Natural killer cell (primary cell): ENCODE data around the gene SCCPDH. TPM values are rescaled to one million over a fixed set of nuclear protein-coding genes. Genes with fewer than 3 reads are reported as not detected.

Experiments
- ATAC-seq, 3 donors: fragments of 150-1000 bp in 2 of 3; fragments of 200-7000 bp in 1 of 3; cut with Tn5 transposase; 1 replicate in 1 of 3; 2 replicates in 2 of 3; pipeline ENCODE4 v1.10.0; 2021; ENCODE audit warnings: mild to moderate bottlenecking in 2 of 3, moderate library complexity in 2 of 3
- DNase-seq, 2 donors: peaks; one replicate each; pipeline versions ENCODE4 v3.0.0 to v3.0.0-alpha.2; 2013 to 2021; ENCODE audit warnings: mixed read lengths in 1 of 2
- H3K27ac ChIP-seq: one replicate; pipeline ENCODE4 v1.5.1; 2013; ENCODE audit warnings: mild to moderate bottlenecking, low read length
- H3K27me3 ChIP-seq: one replicate; pipeline ENCODE4 v1.6.1; 2013; ENCODE audit warnings: low read length; ENCODE audit not compliant: control insufficient read depth, insufficient read depth
- H3K36me3 ChIP-seq: one replicate; pipeline ENCODE4 v1.6.1; 2013; ENCODE audit warnings: low read length; ENCODE audit not compliant: control insufficient read depth, insufficient read depth
- H3K4me1 ChIP-seq: one replicate; pipeline ENCODE4 v1.6.1; 2013; ENCODE audit warnings: low read length; ENCODE audit not compliant: control insufficient read depth, insufficient read depth
- H3K4me3 ChIP-seq: one replicate; pipeline ENCODE4 v1.5.1; 2013; ENCODE audit warnings: low read length
- H3K9me3 ChIP-seq: one replicate; pipeline ENCODE4 v1.6.1; 2013; ENCODE audit warnings: low read length; ENCODE audit not compliant: control insufficient read depth, insufficient read depth
- H3K27ac Mint-ChIP-seq, 2 donors: one replicate each; pipeline ENCODE4 v1.8.0; 2022; ENCODE audit warnings: mild to moderate bottlenecking in 2 of 2, mixed read lengths in 2 of 2, moderate library complexity in 1 of 2
- H3K27me3 Mint-ChIP-seq, 2 donors: one replicate each; pipeline ENCODE4 v1.8.0; 2022; ENCODE audit warnings: low read depth in 2 of 2, mixed read lengths in 2 of 2
- H3K36me3 Mint-ChIP-seq: one replicate; pipeline ENCODE4 v1.8.0; 2022; ENCODE audit warnings: mixed read lengths
- H3K4me1 Mint-ChIP-seq, 2 donors: one replicate each; pipeline ENCODE4 v1.8.0; 2022; ENCODE audit warnings: mixed read lengths in 2 of 2
- H3K4me3 Mint-ChIP-seq: one replicate; pipeline ENCODE4 v1.8.0; 2022; ENCODE audit warnings: mild to moderate bottlenecking, moderate library complexity, mixed read lengths
- H3K9me3 Mint-ChIP-seq, 2 donors: one replicate each; pipeline ENCODE4 v1.8.0; 2022; ENCODE audit warnings: mixed read lengths in 2 of 2
- WGBS: methylation state at CpG from one replicate; pipeline ENCODE4 v1.1.7; 2013; ENCODE audit warnings: missing lambda C conversion rate; ENCODE audit not compliant: insufficient coverage; 5-methylcytosine and 5-hydroxymethylcytosine counted together
- intact Hi-C: fragments of 100-400 bp; cut with micrococcal nuclease; formaldehyde crosslinking; loops from one replicate; pipeline ENCODE4 v1.14.2; 2022
- total RNA-seq, 4 donors: library from RNA; stranded (reverse); fragments of 120-200 nt in 1 of 4; gene quantifications; one replicate each; pipeline versions ENCODE4 v1.2.3 to v1.2.4, GENCODE V29; 2013 to 2022
- TF ChIP-seq, protein P1 (sequence below): fragments of 200-600 bp; IDR thresholded peaks from one replicate; pipeline ENCODE4 v1.8.0; 2022; ENCODE audit warnings: antibody characterized with exemption

The SCCPDH gene
- total RNA-seq, 3 donors from 2014 or later (not counting 1 experiment from before 2014, with no cell fraction given): 5.3 to 24.8 (median 9.2) TPM

DNA sequence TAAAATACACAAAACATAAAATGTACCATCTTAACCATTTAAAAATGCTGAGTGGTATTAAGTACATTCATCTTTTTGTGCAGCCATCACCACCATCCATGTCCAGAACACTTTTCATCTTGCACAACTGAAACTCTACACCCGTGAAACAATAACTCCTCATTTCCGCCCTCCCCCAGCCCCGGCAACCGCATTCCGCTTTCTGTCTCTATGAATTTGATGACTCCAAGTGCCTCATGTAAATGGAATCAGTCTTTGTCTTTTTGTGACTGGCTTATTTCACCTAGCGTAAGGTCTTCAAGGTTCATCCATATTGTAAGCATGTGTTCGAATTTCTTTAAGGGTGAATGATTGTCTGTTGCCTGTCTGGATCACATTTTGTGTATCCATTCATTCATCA is 37.2 kb downstream of the SCCPDH start:
- TF ChIP-seq, protein P1, sequence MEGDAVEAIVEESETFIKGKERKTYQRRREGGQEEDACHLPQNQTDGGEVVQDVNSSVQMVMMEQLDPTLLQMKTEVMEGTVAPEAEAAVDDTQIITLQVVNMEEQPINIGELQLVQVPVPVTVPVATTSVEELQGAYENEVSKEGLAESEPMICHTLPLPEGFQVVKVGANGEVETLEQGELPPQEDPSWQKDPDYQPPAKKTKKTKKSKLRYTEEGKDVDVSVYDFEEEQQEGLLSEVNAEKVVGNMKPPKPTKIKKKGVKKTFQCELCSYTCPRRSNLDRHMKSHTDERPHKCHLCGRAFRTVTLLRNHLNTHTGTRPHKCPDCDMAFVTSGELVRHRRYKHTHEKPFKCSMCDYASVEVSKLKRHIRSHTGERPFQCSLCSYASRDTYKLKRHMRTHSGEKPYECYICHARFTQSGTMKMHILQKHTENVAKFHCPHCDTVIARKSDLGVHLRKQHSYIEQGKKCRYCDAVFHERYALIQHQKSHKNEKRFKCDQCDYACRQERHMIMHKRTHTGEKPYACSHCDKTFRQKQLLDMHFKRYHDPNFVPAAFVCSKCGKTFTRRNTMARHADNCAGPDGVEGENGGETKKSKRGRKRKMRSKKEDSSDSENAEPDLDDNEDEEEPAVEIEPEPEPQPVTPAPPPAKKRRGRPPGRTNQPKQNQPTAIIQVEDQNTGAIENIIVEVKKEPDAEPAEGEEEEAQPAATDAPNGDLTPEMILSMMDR: no peak
- H3K27ac Mint-ChIP-seq: no peak overlapping the region
- H3K4me3 ChIP-seq: no peak overlapping the region
- no peaks in the 10 kb centered on the region for H3K4me1 ChIP-seq
- no peak for ATAC-seq
- H3K27ac ChIP-seq: no peak overlapping the region
- DNase-seq: no peak
- no peaks in the 10 kb centered on the region for H3K9me3 ChIP-seq
- H3K36me3 Mint-ChIP-seq: peaks cover 27% of the 10 kb centered on the region
- H3K27me3 ChIP-seq: no peaks in the 10 kb centered on the region
- H3K27me3 Mint-ChIP-seq: no peaks in the 10 kb centered on the region
- 93% methylated on average over 7 of the region's 7 CpGs for WGBS
- H3K9me3 Mint-ChIP-seq: no peaks in the 10 kb centered on the region
- intact Hi-C loops: no loop called here
- peaks cover 12% of the 10 kb centered on the region for H3K36me3 ChIP-seq
- H3K4me3 Mint-ChIP-seq: no peak overlapping the region
- no peaks in the 10 kb centered on the region for H3K4me1 Mint-ChIP-seq

DNA sequence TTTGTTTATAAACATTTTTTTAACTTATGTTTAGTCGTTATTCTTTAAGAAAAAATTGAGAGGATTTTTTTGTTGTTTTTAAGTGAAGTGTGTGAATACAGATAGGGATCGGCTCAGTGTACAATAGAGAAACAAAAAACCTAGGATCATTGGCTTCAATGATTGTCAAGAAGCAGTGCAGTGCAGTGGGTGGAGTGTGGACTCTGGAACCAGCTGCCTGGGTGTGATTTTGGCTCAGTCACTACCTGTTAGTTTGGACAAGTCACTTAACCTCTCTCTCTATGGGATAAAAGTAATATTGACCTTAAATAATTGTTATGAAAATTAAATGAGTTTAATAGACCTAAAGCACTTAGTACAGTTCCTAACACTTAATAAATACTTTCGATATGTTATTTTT is 41.3 kb downstream of the SCCPDH start:
- no peaks in the 10 kb centered on the region for H3K27me3 ChIP-seq
- H3K9me3 ChIP-seq: no peaks in the 10 kb centered on the region
- no peaks in the 10 kb centered on the region for H3K4me1 ChIP-seq
- no peaks in the 10 kb centered on the region for H3K4me1 Mint-ChIP-seq
- H3K27ac ChIP-seq: no peak overlapping the region
- H3K27me3 Mint-ChIP-seq: no peaks in the 10 kb centered on the region
- no peak overlapping the region for H3K27ac Mint-ChIP-seq
- intact Hi-C loops: no loop called here
- DNase-seq (no peak), ATAC-seq (no peak)
- no peak overlapping the region for H3K4me3 Mint-ChIP-seq
- WGBS: 91% methylated on average over 2 of the region's 3 CpGs
- TF ChIP-seq, protein P1: no peak
- H3K9me3 Mint-ChIP-seq: no peaks in the 10 kb centered on the region
- H3K4me3 ChIP-seq: no peak overlapping the region
- peaks cover 13% of the 10 kb centered on the region for H3K36me3 ChIP-seq
- H3K36me3 Mint-ChIP-seq: peaks cover 23% of the 10 kb centered on the region

DNA sequence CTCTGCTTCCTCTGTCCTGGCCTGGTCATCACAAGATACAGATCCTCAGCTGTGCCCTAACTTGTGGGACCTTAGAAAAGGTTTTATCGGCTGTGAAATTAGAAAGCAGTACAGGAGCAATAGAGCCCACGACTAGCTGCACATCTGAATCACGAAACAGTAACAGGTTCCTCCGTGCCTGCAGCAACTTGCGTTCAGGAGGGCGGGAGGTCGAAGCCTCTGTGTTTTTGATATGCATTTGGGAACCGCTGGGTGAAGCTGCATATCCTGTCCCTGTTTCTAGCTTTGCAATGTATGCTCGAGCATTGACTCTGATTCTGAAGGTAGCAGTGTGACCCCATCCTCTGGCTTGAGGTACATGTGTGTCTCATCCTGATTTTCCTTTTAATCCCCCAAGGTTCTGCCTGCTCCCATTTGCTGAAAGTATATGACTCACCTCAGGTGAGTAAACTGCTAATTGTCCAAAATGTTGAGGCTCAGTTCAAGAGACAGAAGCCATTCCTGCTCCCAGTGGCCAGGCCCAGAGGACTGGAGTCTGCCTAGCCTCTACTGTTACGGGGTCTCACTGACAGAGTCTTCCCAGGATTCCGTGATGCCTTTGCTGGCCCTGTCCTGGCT is 44.3 kb downstream of the SCCPDH start:
- Histone ChIP-seq H3K27ac (no peak overlapping the region), H3K4me1 (no peaks in the 10 kb centered on the region), H3K27me3 (no peaks in the 10 kb centered on the region), H3K36me3 (peaks cover 7% of the 10 kb centered on the region), H3K9me3 (no peaks in the 10 kb centered on the region), H3K4me3 (no peak overlapping the region)
- H3K36me3 Mint-ChIP-seq: peaks cover 3% of the 10 kb centered on the region
- DNase-seq (no peak), ATAC-seq (no peak)
- 92% methylated on average over 11 of the region's 11 CpGs for WGBS
- H3K9me3 Mint-ChIP-seq: no peaks in the 10 kb centered on the region
- no peak overlapping the region for H3K27ac Mint-ChIP-seq
- TF ChIP-seq, protein P1: no peak
- H3K27me3 Mint-ChIP-seq: no peaks in the 10 kb centered on the region
- H3K4me3 Mint-ChIP-seq: no peak overlapping the region
- intact Hi-C loops: no loop called here
- no peaks in the 10 kb centered on the region for H3K4me1 Mint-ChIP-seq

DNA sequence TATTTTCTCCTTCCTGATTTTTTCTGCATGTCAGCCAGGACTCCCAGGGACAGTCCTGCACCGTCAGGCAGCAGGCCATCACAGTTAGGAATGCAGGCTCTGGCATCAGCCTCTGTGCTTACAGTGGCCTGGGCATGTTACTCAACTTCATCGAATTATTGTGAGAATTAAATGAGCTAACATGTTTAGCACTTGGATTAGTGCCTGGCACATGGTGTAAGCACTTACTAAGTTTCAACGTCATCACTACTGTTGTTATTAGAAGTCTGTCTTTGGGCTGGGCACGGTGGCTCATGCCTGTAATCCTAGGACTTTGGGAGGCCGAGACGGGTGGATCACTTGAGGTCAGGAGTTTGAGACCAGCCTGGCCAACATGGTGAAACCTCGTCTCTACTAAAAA is 45.1 kb downstream of the SCCPDH start:
- Histone ChIP-seq H3K4me1 (no peaks in the 10 kb centered on the region), H3K9me3 (no peaks in the 10 kb centered on the region), H3K36me3 (peaks cover 7% of the 10 kb centered on the region), H3K27me3 (no peaks in the 10 kb centered on the region), H3K27ac (no peak overlapping the region), H3K4me3 (no peak overlapping the region)
- intact Hi-C loops: no loop called here
- TF ChIP-seq, protein P1: no peak
- Mint-ChIP-seq H3K9me3 (no peaks in the 10 kb centered on the region), H3K4me1 (no peaks in the 10 kb centered on the region), H3K4me3 (no peak overlapping the region), H3K27ac (no peak overlapping the region), H3K36me3 (no peaks in the 10 kb centered on the region), H3K27me3 (no peaks in the 10 kb centered on the region)
- no peak for ATAC-seq
- 97% methylated on average over 7 of the region's 7 CpGs for WGBS
- no peak for DNase-seq
